Measurements from ENCODE around the gene TMEM175.

The TMEM175 gene

GRCh38 chr4:950136-951020, 18.1 kb downstream of the TMEM175 start:
- no peak overlapping the region for H3K27ac ChIP-seq
- TF ChIP-seq ZFX (IDR thresholded peaks at IDR 0.05; ENCODE audit: borderline replicate concordance), result no peak
- TF ChIP-seq, protein P1, sequence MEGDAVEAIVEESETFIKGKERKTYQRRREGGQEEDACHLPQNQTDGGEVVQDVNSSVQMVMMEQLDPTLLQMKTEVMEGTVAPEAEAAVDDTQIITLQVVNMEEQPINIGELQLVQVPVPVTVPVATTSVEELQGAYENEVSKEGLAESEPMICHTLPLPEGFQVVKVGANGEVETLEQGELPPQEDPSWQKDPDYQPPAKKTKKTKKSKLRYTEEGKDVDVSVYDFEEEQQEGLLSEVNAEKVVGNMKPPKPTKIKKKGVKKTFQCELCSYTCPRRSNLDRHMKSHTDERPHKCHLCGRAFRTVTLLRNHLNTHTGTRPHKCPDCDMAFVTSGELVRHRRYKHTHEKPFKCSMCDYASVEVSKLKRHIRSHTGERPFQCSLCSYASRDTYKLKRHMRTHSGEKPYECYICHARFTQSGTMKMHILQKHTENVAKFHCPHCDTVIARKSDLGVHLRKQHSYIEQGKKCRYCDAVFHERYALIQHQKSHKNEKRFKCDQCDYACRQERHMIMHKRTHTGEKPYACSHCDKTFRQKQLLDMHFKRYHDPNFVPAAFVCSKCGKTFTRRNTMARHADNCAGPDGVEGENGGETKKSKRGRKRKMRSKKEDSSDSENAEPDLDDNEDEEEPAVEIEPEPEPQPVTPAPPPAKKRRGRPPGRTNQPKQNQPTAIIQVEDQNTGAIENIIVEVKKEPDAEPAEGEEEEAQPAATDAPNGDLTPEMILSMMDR (IDR thresholded peaks at IDR 0.05), result no peak

DNA sequence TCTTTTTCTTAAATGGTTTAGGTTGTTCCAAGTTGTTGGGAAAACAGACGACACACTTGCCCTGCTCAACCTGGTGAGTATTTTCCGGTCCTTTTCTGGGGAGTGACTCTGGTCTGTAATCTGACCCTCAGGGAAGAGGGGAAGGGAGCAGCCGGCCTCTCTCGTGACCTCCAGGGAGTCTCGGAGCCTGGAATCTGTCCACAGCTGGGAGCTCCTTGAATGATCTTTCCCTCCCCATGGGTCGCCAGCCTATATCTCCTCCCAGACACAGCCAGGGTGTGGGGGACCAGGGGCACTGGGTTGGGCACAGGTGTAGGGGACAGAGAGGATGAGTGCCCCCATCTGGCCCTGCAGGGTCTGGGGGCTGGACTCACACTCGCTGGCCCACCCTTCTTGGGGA, 18.9 kb downstream of the TMEM175 start:
- H3K27ac ChIP-seq, result no peak overlapping the region
- no peak for TF ChIP-seq ZFX (IDR thresholded peaks at IDR 0.05; ENCODE audit: borderline replicate concordance)
- TF ChIP-seq, protein P1 (IDR thresholded peaks at IDR 0.05), result no peak

DNA sequence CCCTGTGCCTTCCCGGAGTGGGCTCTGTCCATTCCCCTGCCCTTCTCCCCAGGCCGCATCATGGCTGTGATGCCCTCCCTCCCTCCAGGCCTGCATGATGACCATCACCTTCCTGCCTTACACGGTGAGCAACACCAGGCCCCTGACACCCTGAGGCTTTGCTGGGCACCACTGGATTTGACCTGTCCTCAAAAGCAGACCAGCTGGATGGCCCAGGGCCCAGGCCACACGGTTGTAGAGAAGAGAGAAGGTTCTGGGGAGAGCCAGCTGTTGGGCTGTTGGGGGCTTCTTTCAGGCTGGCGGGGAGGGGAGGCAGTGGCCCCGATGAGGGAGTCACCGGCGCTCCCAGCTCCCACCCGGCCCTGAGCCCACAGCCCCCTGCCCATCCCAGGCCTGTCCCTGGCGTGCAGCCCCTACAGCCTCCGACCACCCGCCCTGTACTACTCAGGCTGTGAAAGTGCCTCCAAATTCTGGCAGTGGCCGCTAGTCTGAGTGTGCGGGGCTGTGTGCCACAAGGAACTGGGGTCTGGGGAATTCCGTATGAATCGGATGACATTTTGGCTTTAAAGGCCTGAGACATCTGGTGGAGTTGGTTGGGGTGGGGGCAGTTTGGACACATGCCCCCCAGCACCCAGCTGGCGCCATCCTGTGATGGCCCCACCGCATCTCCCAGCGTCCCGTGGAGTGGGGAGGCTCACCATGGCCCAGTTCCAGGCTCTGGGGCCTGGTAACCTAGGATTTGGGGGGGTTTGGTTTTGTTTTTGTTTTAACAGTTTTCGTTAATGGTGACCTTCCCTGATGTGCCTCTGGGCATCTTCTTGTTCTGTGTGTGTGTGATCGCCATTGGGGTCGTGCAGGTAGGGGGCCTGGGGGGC, 19.6 kb downstream of the TMEM175 start:
- TF ChIP-seq, protein P1 (IDR thresholded peaks at IDR 0.05), result no peak
- TF ChIP-seq ZFX (IDR thresholded peaks at IDR 0.05; ENCODE audit: borderline replicate concordance), result no peak
- no peak overlapping the region for H3K27ac ChIP-seq

DNA sequence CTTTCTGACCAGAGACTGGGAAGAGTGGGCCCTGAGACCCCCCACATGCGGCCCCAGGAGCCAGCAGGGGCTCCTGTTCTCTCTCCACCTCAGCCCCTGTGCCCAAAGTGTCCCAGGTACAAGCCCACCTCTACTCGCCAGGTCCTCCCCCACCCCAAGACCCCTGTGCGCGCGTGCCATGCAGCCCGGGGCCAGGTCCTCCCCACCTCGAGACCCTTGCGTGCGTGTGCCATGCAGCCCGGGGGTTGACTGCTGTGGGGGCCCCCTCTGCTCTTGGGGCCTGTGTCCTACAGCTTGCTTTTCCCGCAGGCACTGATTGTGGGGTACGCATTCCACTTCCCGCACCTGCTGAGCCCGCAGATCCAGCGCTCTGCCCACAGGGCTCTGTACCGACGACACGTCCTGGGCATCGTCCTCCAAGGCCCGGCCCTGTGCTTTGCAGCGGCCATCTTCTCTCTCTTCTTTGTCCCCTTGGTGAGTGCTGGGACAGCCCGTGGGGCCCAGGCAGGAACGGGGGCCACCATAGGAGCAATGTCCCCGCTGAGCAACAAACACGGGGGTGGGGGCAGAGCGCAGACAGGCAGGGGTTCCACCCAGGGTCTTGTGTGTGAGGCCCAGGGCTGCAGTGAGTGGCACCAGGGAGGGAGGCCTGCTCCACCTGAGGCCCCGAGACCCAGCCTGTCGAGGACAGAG, 20.8 kb downstream of the TMEM175 start:
- H3K27ac ChIP-seq, result no peak overlapping the region
- TF ChIP-seq, protein P1 (IDR thresholded peaks at IDR 0.05), result no peak
- no peak for TF ChIP-seq ZFX (IDR thresholded peaks at IDR 0.05; ENCODE audit: borderline replicate concordance)

- no peak overlapping the region for H3K27ac ChIP-seq
- TF ChIP-seq, protein P1 (IDR thresholded peaks at IDR 0.05), result no peak
- no peak for TF ChIP-seq ZFX (IDR thresholded peaks at IDR 0.05; ENCODE audit: borderline replicate concordance)
Measured at GRCh38 chr4:953574-953915, 21.3 kb downstream of the TMEM175 start.

DNA sequence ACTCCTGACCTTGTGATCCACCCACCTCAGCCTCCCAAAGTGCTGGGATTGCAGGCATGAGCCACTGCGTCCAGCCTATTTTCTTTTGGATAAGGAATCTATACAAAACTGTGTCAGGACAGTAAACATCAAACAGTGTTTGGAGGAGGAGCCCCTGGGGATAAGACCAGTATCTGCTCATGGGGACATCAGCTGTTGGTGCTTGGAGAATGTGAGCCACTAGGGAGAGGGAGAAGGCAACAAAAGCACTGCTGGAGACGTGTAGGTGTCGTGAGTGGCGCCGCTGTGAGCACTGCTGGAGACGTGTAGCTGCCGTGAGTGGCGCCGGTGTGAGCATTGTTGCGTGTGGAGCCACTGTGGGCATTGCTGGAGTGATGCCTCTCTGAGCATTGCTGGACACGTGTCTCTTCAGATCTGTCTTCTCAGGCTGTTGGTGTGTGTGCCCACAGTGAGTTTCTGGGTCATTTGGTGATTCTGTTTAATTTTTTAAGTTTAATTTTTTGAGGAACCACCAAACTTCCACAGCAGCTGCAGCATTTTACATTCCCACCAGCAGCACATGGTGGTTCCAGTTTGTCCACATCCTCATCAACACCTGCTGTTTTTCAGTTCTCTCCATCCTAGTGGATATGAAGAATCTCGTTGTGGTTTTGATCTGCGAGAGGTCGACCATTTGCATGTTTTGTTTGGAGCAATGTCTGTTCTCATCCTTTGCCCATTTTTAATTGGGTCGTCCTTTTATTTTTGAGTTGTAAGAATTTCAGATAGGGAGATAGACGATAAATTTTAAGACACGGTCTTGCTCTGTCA, 22.2 kb downstream of the TMEM175 start:
- TF ChIP-seq ZFX (IDR thresholded peaks at IDR 0.05; ENCODE audit: borderline replicate concordance), result no peak
- TF ChIP-seq, protein P1 (IDR thresholded peaks at IDR 0.05), result no peak

More for the DNA sequence above, 22.2 kb downstream of the TMEM175 start:
- no peak overlapping the region for H3K27ac ChIP-seq
